ENCODE data around the gene DNM1L.

DNA sequence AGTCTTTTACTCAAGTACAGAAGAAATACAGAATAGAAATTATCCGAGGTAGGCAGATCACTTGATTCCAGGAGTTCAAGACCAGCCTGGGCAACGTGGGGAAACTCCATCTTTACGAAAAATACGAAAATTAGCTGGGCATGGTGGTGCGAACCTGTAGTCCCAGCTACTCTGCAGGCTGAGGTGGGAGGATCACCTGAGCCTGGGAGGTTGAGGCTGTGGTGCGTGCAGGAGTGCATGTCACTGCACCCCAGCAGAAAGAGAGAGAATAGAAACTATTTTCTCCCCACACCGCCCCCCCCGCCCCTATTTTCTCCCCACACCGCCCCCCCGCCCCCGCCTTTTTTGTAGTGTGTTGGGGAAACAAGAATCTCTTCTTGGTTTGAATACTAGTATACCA, 2.2 kb downstream of the DNM1L start:
- TF ChIP-seq, protein P1, sequence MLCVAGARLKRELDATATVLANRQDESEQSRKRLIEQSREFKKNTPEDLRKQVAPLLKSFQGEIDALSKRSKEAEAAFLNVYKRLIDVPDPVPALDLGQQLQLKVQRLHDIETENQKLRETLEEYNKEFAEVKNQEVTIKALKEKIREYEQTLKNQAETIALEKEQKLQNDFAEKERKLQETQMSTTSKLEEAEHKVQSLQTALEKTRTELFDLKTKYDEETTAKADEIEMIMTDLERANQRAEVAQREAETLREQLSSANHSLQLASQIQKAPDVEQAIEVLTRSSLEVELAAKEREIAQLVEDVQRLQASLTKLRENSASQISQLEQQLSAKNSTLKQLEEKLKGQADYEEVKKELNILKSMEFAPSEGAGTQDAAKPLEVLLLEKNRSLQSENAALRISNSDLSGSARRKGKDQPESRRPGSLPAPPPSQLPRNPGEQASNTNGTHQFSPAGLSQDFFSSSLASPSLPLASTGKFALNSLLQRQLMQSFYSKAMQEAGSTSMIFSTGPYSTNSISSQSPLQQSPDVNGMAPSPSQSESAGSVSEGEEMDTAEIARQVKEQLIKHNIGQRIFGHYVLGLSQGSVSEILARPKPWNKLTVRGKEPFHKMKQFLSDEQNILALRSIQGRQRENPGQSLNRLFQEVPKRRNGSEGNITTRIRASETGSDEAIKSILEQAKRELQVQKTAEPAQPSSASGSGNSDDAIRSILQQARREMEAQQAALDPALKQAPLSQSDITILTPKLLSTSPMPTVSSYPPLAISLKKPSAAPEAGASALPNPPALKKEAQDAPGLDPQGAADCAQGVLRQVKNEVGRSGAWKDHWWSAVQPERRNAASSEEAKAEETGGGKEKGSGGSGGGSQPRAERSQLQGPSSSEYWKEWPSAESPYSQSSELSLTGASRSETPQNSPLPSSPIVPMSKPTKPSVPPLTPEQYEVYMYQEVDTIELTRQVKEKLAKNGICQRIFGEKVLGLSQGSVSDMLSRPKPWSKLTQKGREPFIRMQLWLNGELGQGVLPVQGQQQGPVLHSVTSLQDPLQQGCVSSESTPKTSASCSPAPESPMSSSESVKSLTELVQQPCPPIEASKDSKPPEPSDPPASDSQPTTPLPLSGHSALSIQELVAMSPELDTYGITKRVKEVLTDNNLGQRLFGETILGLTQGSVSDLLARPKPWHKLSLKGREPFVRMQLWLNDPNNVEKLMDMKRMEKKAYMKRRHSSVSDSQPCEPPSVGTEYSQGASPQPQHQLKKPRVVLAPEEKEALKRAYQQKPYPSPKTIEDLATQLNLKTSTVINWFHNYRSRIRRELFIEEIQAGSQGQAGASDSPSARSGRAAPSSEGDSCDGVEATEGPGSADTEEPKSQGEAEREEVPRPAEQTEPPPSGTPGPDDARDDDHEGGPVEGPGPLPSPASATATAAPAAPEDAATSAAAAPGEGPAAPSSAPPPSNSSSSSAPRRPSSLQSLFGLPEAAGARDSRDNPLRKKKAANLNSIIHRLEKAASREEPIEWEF (CRISPR knock-in tag; IDR thresholded peaks at IDR 0.05), result no peak
- TF ChIP-seq FOSL1 (tag; conservative IDR thresholded peaks at IDR 0.05) (no peak), EZH2 (IDR thresholded peaks at IDR 0.05; ENCODE audit: borderline replicate concordance, low read depth, low read length) (no peak), TCF3 (CRISPR knock-in tag; IDR thresholded peaks at IDR 0.05) (no peak), KLF1 (tag; IDR thresholded peaks at IDR 0.05) (no peak), GABPA (tag; conservative IDR thresholded peaks at IDR 0.05; ENCODE audit: low read depth) (no peak), LEF1 (IDR thresholded peaks at IDR 0.05) (no peak), COPS2 (conservative IDR thresholded peaks at IDR 0.05) (no peak)
- TF ChIP-seq, protein P2, sequence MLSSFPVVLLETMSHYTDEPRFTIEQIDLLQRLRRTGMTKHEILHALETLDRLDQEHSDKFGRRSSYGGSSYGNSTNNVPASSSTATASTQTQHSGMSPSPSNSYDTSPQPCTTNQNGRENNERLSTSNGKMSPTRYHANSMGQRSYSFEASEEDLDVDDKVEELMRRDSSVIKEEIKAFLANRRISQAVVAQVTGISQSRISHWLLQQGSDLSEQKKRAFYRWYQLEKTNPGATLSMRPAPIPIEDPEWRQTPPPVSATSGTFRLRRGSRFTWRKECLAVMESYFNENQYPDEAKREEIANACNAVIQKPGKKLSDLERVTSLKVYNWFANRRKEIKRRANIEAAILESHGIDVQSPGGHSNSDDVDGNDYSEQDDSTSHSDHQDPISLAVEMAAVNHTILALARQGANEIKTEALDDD (IDR thresholded peaks at IDR 0.05), result no peak
- TF ChIP-seq, protein P3, sequence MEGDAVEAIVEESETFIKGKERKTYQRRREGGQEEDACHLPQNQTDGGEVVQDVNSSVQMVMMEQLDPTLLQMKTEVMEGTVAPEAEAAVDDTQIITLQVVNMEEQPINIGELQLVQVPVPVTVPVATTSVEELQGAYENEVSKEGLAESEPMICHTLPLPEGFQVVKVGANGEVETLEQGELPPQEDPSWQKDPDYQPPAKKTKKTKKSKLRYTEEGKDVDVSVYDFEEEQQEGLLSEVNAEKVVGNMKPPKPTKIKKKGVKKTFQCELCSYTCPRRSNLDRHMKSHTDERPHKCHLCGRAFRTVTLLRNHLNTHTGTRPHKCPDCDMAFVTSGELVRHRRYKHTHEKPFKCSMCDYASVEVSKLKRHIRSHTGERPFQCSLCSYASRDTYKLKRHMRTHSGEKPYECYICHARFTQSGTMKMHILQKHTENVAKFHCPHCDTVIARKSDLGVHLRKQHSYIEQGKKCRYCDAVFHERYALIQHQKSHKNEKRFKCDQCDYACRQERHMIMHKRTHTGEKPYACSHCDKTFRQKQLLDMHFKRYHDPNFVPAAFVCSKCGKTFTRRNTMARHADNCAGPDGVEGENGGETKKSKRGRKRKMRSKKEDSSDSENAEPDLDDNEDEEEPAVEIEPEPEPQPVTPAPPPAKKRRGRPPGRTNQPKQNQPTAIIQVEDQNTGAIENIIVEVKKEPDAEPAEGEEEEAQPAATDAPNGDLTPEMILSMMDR (IDR thresholded peaks at IDR 0.05 in 2 of 3, conservative IDR thresholded peaks at IDR 0.05 in 1 of 3; ENCODE audit: insufficient read depth in 2 of 3, low read depth in 1 of 3, low read length in 3 of 3), result no peak
